HepG2 (cell line): ENCODE data around the gene KIF19. TPM values are rescaled to one million over a fixed set of nuclear protein-coding genes. Genes with fewer than 3 reads are reported as not detected.

Source experiments
- ELF1 ChIP-seq: sonication (generic); formaldehyde crosslinking; IDR thresholded peaks from 2 replicates; pipeline ENCODE4 v1.4.0; 2020; ENCODE audit warnings: missing genetic modification reagents
- ERF ChIP-seq: IDR thresholded peaks from 2 replicates; pipeline ENCODE4 v1.6.1; 2018; ENCODE audit warnings: missing biosample characterization, missing genetic modification reagents
- GATAD2A ChIP-seq: IDR thresholded peaks from 2 replicates; pipeline ENCODE4 v1.6.1; 2016
- KDM1A ChIP-seq: IDR thresholded peaks from 2 replicates; pipeline ENCODE4 v1.6.1; 2016; ENCODE audit warnings: missing compliant biosample characterization
- KLF13 ChIP-seq: sonication (generic); formaldehyde crosslinking; IDR thresholded peaks from 2 replicates; pipeline ENCODE4 v1.4.0; 2020; ENCODE audit warnings: mild to moderate bottlenecking, missing genetic modification reagents
- MLLT10 ChIP-seq: sonication (generic); formaldehyde crosslinking; IDR thresholded peaks from 2 replicates; pipeline ENCODE4 v1.4.0; 2020; ENCODE audit warnings: missing genetic modification reagents
- NCOR1 ChIP-seq: fragments of 200-600 bp; sonication (generic); IDR thresholded peaks from 2 replicates; pipeline ENCODE4 v1.7.0; 2017; ENCODE audit warnings: antibody characterized with exemption, low read length, borderline replicate concordance
- NFRKB ChIP-seq: fragments of 450-650 bp; IDR thresholded peaks from 2 replicates; pipeline ENCODE4 v1.6.1; 2017
- NR0B2 ChIP-seq: sonication (generic); formaldehyde crosslinking; IDR thresholded peaks from 2 replicates; pipeline ENCODE4 v1.4.0; 2020; ENCODE audit warnings: mild to moderate bottlenecking, missing genetic modification reagents
- PITX1 ChIP-seq: sonication (generic); formaldehyde crosslinking; IDR thresholded peaks from 2 replicates; pipeline ENCODE4 v1.5.1; 2020; ENCODE audit warnings: mild to moderate bottlenecking, missing genetic modification reagents
- POGZ ChIP-seq: sonication (generic); formaldehyde crosslinking; IDR thresholded peaks from 2 replicates; pipeline ENCODE4 v1.4.0; 2020; ENCODE audit warnings: mild to moderate bottlenecking, missing genetic modification reagents
- RARG ChIP-seq: sonication (generic); formaldehyde crosslinking; IDR thresholded peaks from 2 replicates; pipeline ENCODE4 v1.4.0; 2020; ENCODE audit warnings: low read depth, mild to moderate bottlenecking, missing genetic modification reagents
- SATB2 ChIP-seq: sonication (generic); formaldehyde crosslinking; IDR thresholded peaks from 2 replicates; pipeline ENCODE4 v1.5.0; 2020; ENCODE audit warnings: missing genetic modification reagents
- SMAD1 ChIP-seq: sonication (generic); formaldehyde crosslinking; IDR thresholded peaks from 2 replicates; pipeline ENCODE4 v1.4.0; 2020; ENCODE audit warnings: missing genetic modification reagents, low read depth, mild to moderate bottlenecking, borderline replicate concordance
- SRY ChIP-seq: sonication (generic); formaldehyde crosslinking; IDR thresholded peaks from 2 replicates; pipeline ENCODE4 v1.8.0; 2022; ENCODE audit warnings: mild to moderate bottlenecking, missing genetic modification reagents
- TAF15 ChIP-seq: fragments of 200-400 bp; formaldehyde crosslinking; IDR thresholded peaks from one replicate; pipeline ENCODE4 v1.6.1; 2018; ENCODE audit warnings: mild to moderate bottlenecking, low read depth, low read length; ENCODE audit not compliant: poor library complexity, severe bottlenecking
- UBTF ChIP-seq: sonication (generic); formaldehyde crosslinking; IDR thresholded peaks from 2 replicates; pipeline ENCODE4 v1.4.0; 2020; ENCODE audit warnings: mild to moderate bottlenecking, missing genetic modification reagents
- ZBTB38 ChIP-seq: sonication (generic); formaldehyde crosslinking; IDR thresholded peaks from 2 replicates; pipeline ENCODE4 v1.5.1; 2020; ENCODE audit warnings: mild to moderate bottlenecking, missing genetic modification reagents
- ZFP36L1 ChIP-seq: sonication (generic); formaldehyde crosslinking; IDR thresholded peaks from 2 replicates; pipeline ENCODE4 v1.8.0; 2022; ENCODE audit warnings: mild to moderate bottlenecking, missing genetic modification reagents, moderate library complexity
- ZNF567 ChIP-seq: sonication (generic); formaldehyde crosslinking; IDR thresholded peaks from 2 replicates; pipeline ENCODE4 v1.8.1; 2023; ENCODE audit warnings: mild to moderate bottlenecking, missing genetic modification reagents, borderline replicate concordance
- ZNF710 ChIP-seq: sonication (generic); formaldehyde crosslinking; IDR thresholded peaks from 2 replicates; pipeline ENCODE4 v1.5.0; 2020; ENCODE audit warnings: mild to moderate bottlenecking, missing genetic modification reagents, borderline replicate concordance
- ZNF768 ChIP-seq: sonication (generic); formaldehyde crosslinking; IDR thresholded peaks from 2 replicates; pipeline ENCODE4 v1.4.0; 2020; ENCODE audit warnings: missing genetic modification reagents
- ZNF776 ChIP-seq: sonication (generic); formaldehyde crosslinking; IDR thresholded peaks from 2 replicates; pipeline ENCODE4 v1.4.0; 2020; ENCODE audit warnings: mild to moderate bottlenecking, missing genetic modification reagents
- ZNF883 ChIP-seq: sonication (generic); formaldehyde crosslinking; IDR thresholded peaks from 2 replicates; pipeline ENCODE4 v1.5.1; 2020; ENCODE audit warnings: mild to moderate bottlenecking, missing genetic modification reagents; ENCODE audit errors: not compliant biosample characterization
- polyA plus RNA-seq, 8 experiments: library from polyadenylated mRNA; depleted of rRNA in 3 of 8; stranded (reverse) in 7 of 8; unstranded in 1 of 8; fragments of >200 nt; fragmentation: Illumina TruSeq in 4 of 8; extraction: Trizol in 4 of 8; gene quantifications; 2 replicates each; pipeline versions ENCODE4 v1.2.1 to v1.2.3, GENCODE V29; 2011 to 2016; ENCODE audit warnings: low read depth in 4 of 8, missing spikeins in 1 of 8, mixed read lengths in 1 of 8; ENCODE audit not compliant: insufficient read depth in 1 of 8
- total RNA-seq, 5 experiments: library from RNA; depleted of rRNA; stranded (reverse); fragments of >200 nt; fragmentation: Illumina TruSeq; extraction: Trizol; gene quantifications; 2 replicates each; pipeline ENCODE4 v1.2.3, GENCODE V29; 2016; ENCODE audit warnings: low read depth in 1 of 5
- TF ChIP-seq, protein P1 (sequence below): IDR thresholded peaks from 2 replicates; pipeline ENCODE4 v1.6.1; 2016; ENCODE audit warnings: low read depth, control low read depth
- TF ChIP-seq, protein P2 (sequence below): sonication (generic); formaldehyde crosslinking; IDR thresholded peaks from 2 replicates; pipeline ENCODE4 v1.5.0; 2020; ENCODE audit warnings: missing genetic modification reagents

KIF19 gene
- total and polyA plus RNA-seq, 2 of the 13 experiments (the other 11 are each of a cell fraction or from before 2014, with no cell fraction given): not detected

- TF ChIP-seq ZNF567 (CRISPR knock-in tag): no peak
- TF ChIP-seq ZNF776 (CRISPR knock-in tag): no peak
- peak; percentile 26; the same call in 1 of the 2 replicates for TF ChIP-seq ZBTB38 (CRISPR knock-in tag)
- TF ChIP-seq MLLT10 (CRISPR knock-in tag): no peak
- TF ChIP-seq UBTF (CRISPR knock-in tag): peak; percentile 37; the same call in 1 of the 2 replicates
- TF ChIP-seq NR0B2: no peak
- TF ChIP-seq ERF (CRISPR knock-in tag): 0 out of 2 replicates have a peak, but pooled peaks have one; percentile 20
- TF ChIP-seq NFRKB: no peak
- TF ChIP-seq SATB2 (CRISPR knock-in tag): no peak
- no peak for TF ChIP-seq TAF15
- TF ChIP-seq ELF1 (CRISPR knock-in tag): no peak
- no peak for TF ChIP-seq NCOR1
- no peak for TF ChIP-seq ZFP36L1 (CRISPR knock-in tag)
- no peak for TF ChIP-seq SRY (CRISPR knock-in tag)
- no peak for TF ChIP-seq KLF13 (CRISPR knock-in tag)
- TF ChIP-seq, protein P1, sequence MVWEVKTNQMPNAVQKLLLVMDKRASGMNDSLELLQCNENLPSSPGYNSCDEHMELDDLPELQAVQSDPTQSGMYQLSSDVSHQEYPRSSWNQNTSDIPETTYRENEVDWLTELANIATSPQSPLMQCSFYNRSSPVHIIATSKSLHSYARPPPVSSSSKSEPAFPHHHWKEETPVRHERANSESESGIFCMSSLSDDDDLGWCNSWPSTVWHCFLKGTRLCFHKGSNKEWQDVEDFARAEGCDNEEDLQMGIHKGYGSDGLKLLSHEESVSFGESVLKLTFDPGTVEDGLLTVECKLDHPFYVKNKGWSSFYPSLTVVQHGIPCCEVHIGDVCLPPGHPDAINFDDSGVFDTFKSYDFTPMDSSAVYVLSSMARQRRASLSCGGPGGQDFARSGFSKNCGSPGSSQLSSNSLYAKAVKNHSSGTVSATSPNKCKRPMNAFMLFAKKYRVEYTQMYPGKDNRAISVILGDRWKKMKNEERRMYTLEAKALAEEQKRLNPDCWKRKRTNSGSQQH (CRISPR knock-in tag): no peak
- TF ChIP-seq ZNF710 (CRISPR knock-in tag): no peak
- no peak for TF ChIP-seq KDM1A (CRISPR knock-in tag)
- peak; percentile 32; the same call in 1 of the 2 replicates for TF ChIP-seq PITX1
- TF ChIP-seq SMAD1 (CRISPR knock-in tag): no peak
- TF ChIP-seq ZNF883 (CRISPR knock-in tag): no peak
- 0 out of 2 replicates have a peak, but pooled peaks have one; percentile 30 for TF ChIP-seq GATAD2A (CRISPR knock-in tag)
- TF ChIP-seq ZNF768: peak; percentile 81
- TF ChIP-seq POGZ (CRISPR knock-in tag): no peak
- no peak for TF ChIP-seq RARG (CRISPR knock-in tag)
- TF ChIP-seq, protein P2, sequence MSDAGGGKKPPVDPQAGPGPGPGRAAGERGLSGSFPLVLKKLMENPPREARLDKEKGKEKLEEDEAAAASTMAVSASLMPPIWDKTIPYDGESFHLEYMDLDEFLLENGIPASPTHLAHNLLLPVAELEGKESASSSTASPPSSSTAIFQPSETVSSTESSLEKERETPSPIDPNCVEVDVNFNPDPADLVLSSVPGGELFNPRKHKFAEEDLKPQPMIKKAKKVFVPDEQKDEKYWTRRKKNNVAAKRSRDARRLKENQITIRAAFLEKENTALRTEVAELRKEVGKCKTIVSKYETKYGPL: no peak
These were observed 28.1 kb downstream of the KIF19 start (continued) for GRCh38 chr17:74354123-74354522.
